HepG2 (cell line): ENCODE results near the gene LECT2. TPM values are rescaled to one million over a fixed set of nuclear protein-coding genes. Genes with fewer than 3 reads are reported as not detected.

ENCODE experiments used
- ATAC-seq: fragments of 200-7000 bp; cut with Tn5 transposase; 3 replicates; pipeline ENCODE4 v1.9.1; 2020; ENCODE audit warnings: mild to moderate bottlenecking, moderate library complexity
- BruUV-seq: library from RNA; stranded (reverse); fragments of 400-500 nt; replicated peaks from 2 replicates; lab custom pipeline; 2021; lab: Mats Ljungman, UMichigan
- CTCF ChIA-PET: fragments of 300-600 bp; formaldehyde crosslinking; extraction: SDS; loops from one replicate; lab custom pipeline; 2021; ENCODE audit warnings: low total read pairs, inconsistent platforms, low intra/inter-chr PET ratio; lab: Yijun Ruan, JAX
- POLR2A ChIA-PET: fragments of 350-600 bp; sonication (Branson Sonifier 250); formaldehyde crosslinking; loops from one replicate; lab custom pipeline; 2020; ENCODE audit warnings: antibody characterized with exemption, inconsistent platforms; lab: Yijun Ruan, JAX
- DNase-seq: peaks from one replicate; pipeline ENCODE4 v3.0.0-alpha.2; 2015; ENCODE audit warnings: low spot score
- FAIRE-seq: peaks from 3 replicates; lab custom pipeline; 2011; peaks lifted over from hg19 to GRCh38; lab: Jason Lieb, UNC
- H2AFZ ChIP-seq: one replicate; pipeline ENCODE4 v1.6.1; 2011; ENCODE audit warnings: low read length, inconsistent platforms
- H3K27ac ChIP-seq: fragments of 300-600 bp; 3 replicates; pipeline ENCODE4 v1.8.0; 2011; ENCODE audit warnings: mixed run types, mild to moderate bottlenecking, mixed read lengths, low read length, inconsistent platforms; ENCODE audit not compliant: insufficient read depth; ENCODE audit errors: extremely low read length
- H3K27me3 ChIP-seq, 2 experiments: fragments of 200-600 bp in 1 of 2; 2 replicates in 1 of 2; 3 replicates in 1 of 2; pipeline versions ENCODE4 v1.6.0 to v1.8.0; 2011; ENCODE audit warnings: low read length in 2 of 2, mild to moderate bottlenecking in 2 of 2, moderate library complexity in 2 of 2, inconsistent platforms in 1 of 2; ENCODE audit not compliant: insufficient read depth in 2 of 2, control insufficient read depth in 1 of 2
- H3K36me3 ChIP-seq, 2 experiments: fragments of 200-600 bp in 1 of 2; replicated peaks in 1 of 2; 2 replicates in 1 of 2; 3 replicates in 1 of 2; pipeline versions ENCODE4 v1.5.1 to v1.8.0; 2011; ENCODE audit warnings: low read length in 2 of 2, inconsistent platforms in 1 of 2; ENCODE audit not compliant: insufficient read depth in 2 of 2, control insufficient read depth in 1 of 2
- H3K4me1 ChIP-seq: 2 replicates; pipeline ENCODE4 v1.5.1; 2012; ENCODE audit warnings: low read length, inconsistent platforms; ENCODE audit not compliant: insufficient read depth
- H3K4me2 ChIP-seq: 2 replicates; pipeline ENCODE4 v1.6.0; 2011; ENCODE audit warnings: low read depth, low read length, inconsistent platforms
- H3K4me3 ChIP-seq, 3 experiments: fragments of 200-600 bp in 1 of 3; sonication (generic), shearing (Covaris generic) in 1 of 3; replicated peaks in 1 of 3; 2 replicates each; pipeline ENCODE4 v1.5.1; 2011 to 2016; ENCODE audit warnings: low read length in 3 of 3, inconsistent platforms in 2 of 3, low read depth in 2 of 3, mild to moderate bottlenecking in 2 of 3, control low read depth in 1 of 3, mixed read lengths in 1 of 3; ENCODE audit not compliant: insufficient read depth in 1 of 3
- H3K79me2 ChIP-seq: one replicate; pipeline ENCODE4 v1.6.1; 2011; ENCODE audit warnings: low read length, inconsistent platforms; ENCODE audit not compliant: insufficient read depth
- H3K9ac ChIP-seq: 2 replicates; pipeline ENCODE4 v1.6.0; 2011; ENCODE audit warnings: mild to moderate bottlenecking, low read depth, low read length, inconsistent platforms; ENCODE audit not compliant: insufficient read depth
- H3K9me3 ChIP-seq: 2 replicates; pipeline ENCODE4 v1.5.1; 2012; ENCODE audit warnings: mild to moderate bottlenecking, low read length
- H4K20me1 ChIP-seq: 2 replicates; pipeline ENCODE4 v1.6.0; 2011; ENCODE audit warnings: inconsistent platforms, mild to moderate bottlenecking, low read length, moderate library complexity; ENCODE audit not compliant: insufficient read depth
- CBX1 ChIP-seq: IDR thresholded peaks from one replicate; pipeline ENCODE4 v1.6.1; 2016; ENCODE audit warnings: antibody characterized with exemption, low read depth
- MAFF ChIP-seq: IDR thresholded peaks from 2 replicates; pipeline ENCODE4 v1.6.1; 2011; ENCODE audit warnings: low read depth, low read length, improper control_type of control experiment
- MAFK ChIP-seq, 2 experiments: IDR thresholded peaks in 1 of 2; conservative IDR thresholded peaks in 1 of 2; 2 replicates each; pipeline ENCODE4 v1.6.1; 2011; ENCODE audit warnings: improper control_type of control experiment in 2 of 2, low read length in 2 of 2
- SPEN ChIP-seq: sonication (generic); formaldehyde crosslinking; IDR thresholded peaks from 2 replicates; pipeline ENCODE4 v1.5.1; 2020; ENCODE audit warnings: low read depth, mild to moderate bottlenecking, missing genetic modification reagents
- ZC3H4 ChIP-seq: sonication (generic); formaldehyde crosslinking; IDR thresholded peaks from 2 replicates; pipeline ENCODE4 v1.4.0; 2020; ENCODE audit warnings: missing genetic modification reagents, borderline replicate concordance
- ZNF256 ChIP-seq: sonication (generic); formaldehyde crosslinking; conservative IDR thresholded peaks from 2 replicates; pipeline ENCODE4 v1.4.0; 2020; ENCODE audit warnings: missing genetic modification reagents
- ZNF331 ChIP-seq: sonication (generic); formaldehyde crosslinking; IDR thresholded peaks from 2 replicates; pipeline ENCODE4 v1.4.0; 2020; ENCODE audit warnings: missing genetic modification reagents
- ZNF44 ChIP-seq: sonication (generic); formaldehyde crosslinking; IDR thresholded peaks from 2 replicates; pipeline ENCODE4 v1.5.1; 2020; ENCODE audit warnings: mild to moderate bottlenecking, missing genetic modification reagents
- ZNF451 ChIP-seq: sonication (generic); formaldehyde crosslinking; IDR thresholded peaks from 2 replicates; pipeline ENCODE4 v1.5.0; 2020; ENCODE audit warnings: mild to moderate bottlenecking, missing genetic modification reagents
- ZNF773 ChIP-seq: sonication (generic); formaldehyde crosslinking; IDR thresholded peaks from 2 replicates; pipeline ENCODE4 v1.4.0; 2020; ENCODE audit warnings: missing genetic modification reagents, borderline replicate concordance
- ZNF891 ChIP-seq: sonication (generic); formaldehyde crosslinking; IDR thresholded peaks from 2 replicates; pipeline ENCODE4 v1.5.0; 2020; ENCODE audit warnings: mild to moderate bottlenecking, missing genetic modification reagents
- WGBS: methylation state at CpG from one replicate; pipeline ENCODE4 v1.1.6; 2017; ENCODE audit warnings: low lambda C conversion rate; 5-methylcytosine and 5-hydroxymethylcytosine counted together
- in situ Hi-C: cut with HindIII; loops from 2 replicates; pipeline ENCODE4 v1.10.0; 2017; ENCODE audit warnings: low pct_unique_long_range_greater_than_20kb; ENCODE audit not compliant: extremely low pct_ligation_motif_present
- intact Hi-C: fragments of 100-400 bp; cut with micrococcal nuclease; formaldehyde crosslinking; loops from one replicate; pipeline ENCODE4 v1.10.0; 2022; ENCODE audit not compliant: unreplicated experiment
- polyA plus RNA-seq, 8 experiments: library from polyadenylated mRNA; depleted of rRNA in 3 of 8; stranded (reverse) in 7 of 8; unstranded in 1 of 8; fragments of >200 nt; fragmentation: Illumina TruSeq in 4 of 8; extraction: Trizol in 4 of 8; gene quantifications; 2 replicates each; pipeline versions ENCODE4 v1.2.1 to v1.2.3, GENCODE V29; 2011 to 2016; ENCODE audit warnings: low read depth in 4 of 8, missing spikeins in 1 of 8, mixed read lengths in 1 of 8; ENCODE audit not compliant: insufficient read depth in 1 of 8
- total RNA-seq, 5 experiments: library from RNA; depleted of rRNA; stranded (reverse); fragments of >200 nt; fragmentation: Illumina TruSeq; extraction: Trizol; gene quantifications; 2 replicates each; pipeline ENCODE4 v1.2.3, GENCODE V29; 2016; ENCODE audit warnings: low read depth in 1 of 5

Gene LECT2
- total and polyA plus RNA-seq, 2 of the 13 experiments (the other 11 are each of a cell fraction or from before 2014, with no cell fraction given): not detected

DNA sequence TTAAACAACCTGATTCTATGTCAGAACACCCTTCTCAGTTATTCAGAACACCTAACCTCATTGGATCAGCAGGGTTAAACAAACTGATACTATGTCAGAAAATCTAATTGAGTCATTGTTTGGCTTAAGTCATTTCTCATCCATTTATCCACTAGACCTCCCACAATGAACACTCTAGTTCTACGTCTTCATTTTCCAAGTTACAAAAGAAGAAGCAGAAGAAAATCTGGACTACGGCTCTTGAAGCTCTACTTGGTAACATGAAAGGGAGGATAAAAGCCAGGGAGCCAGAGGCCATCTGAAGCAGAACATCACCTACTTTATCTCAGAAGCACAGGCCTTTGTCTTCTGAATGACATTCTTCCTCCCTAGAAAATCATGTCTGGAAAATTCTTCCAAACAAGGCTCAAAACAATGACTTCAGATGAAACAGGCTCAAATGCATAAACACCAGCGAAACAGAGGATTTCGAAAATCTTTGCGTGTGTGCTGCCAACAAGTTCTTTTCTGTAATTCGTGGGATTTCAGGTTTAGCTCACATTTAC lies 38.6 kb upstream of the LECT2 start (continued):
- TF ChIP-seq ZNF44 (no peak), CBX1 (no peak), ZNF451 (CRISPR knock-in tag) (no peak), ZNF891 (CRISPR knock-in tag) (no peak), ZNF773 (CRISPR knock-in tag) (no peak), ZNF331 (CRISPR knock-in tag) (no peak), ZNF256 (CRISPR knock-in tag) (no peak), SPEN (no peak)

- H3K27me3 ChIP-seq: no peaks in the 10 kb centered on the region
- no peak for FAIRE-seq
- no peak overlapping the region for H3K4me2 ChIP-seq
- H4K20me1 ChIP-seq: no peaks in the 10 kb centered on the region
- H3K9ac ChIP-seq: no peak overlapping the region
- H2AFZ ChIP-seq: no peak overlapping the region
- no peak for ATAC-seq
- no peaks in the 10 kb centered on the region for H3K79me2 ChIP-seq
- no peak for DNase-seq
- intact Hi-C loops: no loop called here
- WGBS: 92% methylated on average over 6 of the region's 6 CpGs
- ChIA-PET CTCF (no interaction called here), POLR2A (no interaction called here)
- no peak overlapping the region for H3K27ac ChIP-seq
- no peak overlapping the region for H3K4me3 ChIP-seq
- H3K4me1 ChIP-seq: peaks cover 23% of the 10 kb centered on the region
- TF ChIP-seq MAFK (conservative IDR thresholded peaks at IDR 0.05 in 1 of 2, IDR thresholded peaks at IDR 0.05 in 1 of 2; ENCODE audit: low read length in 2 of 2): peak; percentile 86 to 94
- TF ChIP-seq MAFF: peak; percentile 89
- TF ChIP-seq ZC3H4 (CRISPR knock-in tag): no peak
- H3K9me3 ChIP-seq: no peaks in the 10 kb centered on the region
- in situ Hi-C loops: no loop called here
- no TSS peak for BruUV-seq
- H3K36me3 ChIP-seq: no peaks in the 10 kb centered on the region
These were observed 36.6 kb upstream of the LECT2 start for GRCh38 chr5:135991429-135991828.
